HG02885 (cell line): ENCODE results near the gene FAM217A.

ENCODE experiments used
- ATAC-seq: cut with Tn5 transposase; IDR thresholded peaks from one replicate; pipeline ENCODE4 v1.9.1; 2021; ENCODE audit warnings: mild to moderate bottlenecking; ENCODE audit not compliant: unreplicated experiment, poor library complexity

FAM217A gene

GRCh38 chr6:4028051-4028450 lies 50.9 kb downstream of the FAM217A start:
- no peak for ATAC-seq

- ATAC-seq: no peak
Observed at GRCh38 chr6:4025681-4026080, 53.3 kb downstream of the FAM217A start.

GRCh38 chr6:4023240-4023639 lies 55.7 kb downstream of the FAM217A start:
- no peak for ATAC-seq

- ATAC-seq: peak; percentile 5
Observed at GRCh38 chr6:4021854-4022695, 56.9 kb downstream of the FAM217A start.

GRCh38 chr6:4021133-4021853 lies 57.6 kb downstream of the FAM217A start:
- peak; percentile 60 for ATAC-seq

- no peak for ATAC-seq
Observed at GRCh38 chr6:4020822-4021132, 58.2 kb downstream of the FAM217A start.

GRCh38 chr6:4018924-4019236 lies 60.1 kb downstream of the FAM217A start:
- ATAC-seq: no peak
